ENCODE results near the gene TIMP2. TPM values are rescaled to one million over a fixed set of nuclear protein-coding genes. Genes with fewer than 3 reads are reported as not detected.
A peak's percentile ranks its signal among the peaks of the same experiment; 100 is the strongest.

TIMP2 gene
- total RNA-seq, 1 donor from 2014 or later, result 1,096 TPM

- Mint-ChIP-seq H3K36me3 (ENCODE audit: unreplicated experiment) (no peaks in the 10 kb centered on the region), H3K4me3 (ENCODE audit: unreplicated experiment) (no peak overlapping the region), H3K27ac (ENCODE audit: unreplicated experiment) (no peak overlapping the region), H3K27me3 (ENCODE audit: unreplicated experiment) (no peaks in the 10 kb centered on the region), H3K9me3 (ENCODE audit: unreplicated experiment) (no peaks in the 10 kb centered on the region), H3K4me1 (ENCODE audit: unreplicated experiment) (peaks cover 39% of the 10 kb centered on the region)
- no peak for DNase-seq (ENCODE audit: extremely low spot score, unreplicated experiment)
- TF ChIP-seq CTCF (IDR thresholded peaks at IDR 0.05), result no peak
Measured at GRCh38 chr17:78957128-78957527, 31.9 kb upstream of the TIMP2 start.

GRCh38 chr17:78956254-78956653 is 31.1 kb upstream of the TIMP2 start:
- H3K9me3 Mint-ChIP-seq (ENCODE audit: unreplicated experiment), result no peaks in the 10 kb centered on the region
- H3K36me3 Mint-ChIP-seq (ENCODE audit: unreplicated experiment), result no peaks in the 10 kb centered on the region
- H3K4me3 Mint-ChIP-seq (ENCODE audit: unreplicated experiment), result no peak overlapping the region
- TF ChIP-seq CTCF (IDR thresholded peaks at IDR 0.05), result no peak
- H3K27ac Mint-ChIP-seq (ENCODE audit: unreplicated experiment), result no peak overlapping the region
- no peak for DNase-seq (ENCODE audit: extremely low spot score, unreplicated experiment)
- peaks cover 39% of the 10 kb centered on the region for H3K4me1 Mint-ChIP-seq (ENCODE audit: unreplicated experiment)
- no peaks in the 10 kb centered on the region for H3K27me3 Mint-ChIP-seq (ENCODE audit: unreplicated experiment)

- Mint-ChIP-seq H3K27ac (ENCODE audit: unreplicated experiment) (no peak overlapping the region), H3K4me1 (ENCODE audit: unreplicated experiment) (peaks cover 40% of the 10 kb centered on the region), H3K4me3 (ENCODE audit: unreplicated experiment) (no peak overlapping the region), H3K36me3 (ENCODE audit: unreplicated experiment) (no peaks in the 10 kb centered on the region), H3K9me3 (ENCODE audit: unreplicated experiment) (no peaks in the 10 kb centered on the region), H3K27me3 (ENCODE audit: unreplicated experiment) (no peaks in the 10 kb centered on the region)
- no peak for DNase-seq (ENCODE audit: extremely low spot score, unreplicated experiment)
- no peak for TF ChIP-seq CTCF (IDR thresholded peaks at IDR 0.05)
Measured at GRCh38 chr17:78954684-78955083, 29.5 kb upstream of the TIMP2 start.

GRCh38 chr17:78953356-78954350 is 28.5 kb upstream of the TIMP2 start:
- no peak for TF ChIP-seq CTCF (IDR thresholded peaks at IDR 0.05)
- DNase-seq (ENCODE audit: extremely low spot score, unreplicated experiment), result no peak
- Mint-ChIP-seq H3K9me3 (ENCODE audit: unreplicated experiment) (no peaks in the 10 kb centered on the region), H3K36me3 (ENCODE audit: unreplicated experiment) (no peaks in the 10 kb centered on the region), H3K27me3 (ENCODE audit: unreplicated experiment) (no peaks in the 10 kb centered on the region), H3K4me1 (ENCODE audit: unreplicated experiment) (peaks cover 36% of the 10 kb centered on the region), H3K4me3 (ENCODE audit: unreplicated experiment) (no peak overlapping the region), H3K27ac (ENCODE audit: unreplicated experiment) (peak overlapping the region; percentile 41)

- Mint-ChIP-seq H3K9me3 (ENCODE audit: unreplicated experiment) (no peaks in the 10 kb centered on the region), H3K36me3 (ENCODE audit: unreplicated experiment) (no peaks in the 10 kb centered on the region), H3K27me3 (ENCODE audit: unreplicated experiment) (no peaks in the 10 kb centered on the region), H3K4me1 (ENCODE audit: unreplicated experiment) (peaks cover 35% of the 10 kb centered on the region), H3K27ac (ENCODE audit: unreplicated experiment) (peak overlapping the region; percentile 93), H3K4me3 (ENCODE audit: unreplicated experiment) (no peak overlapping the region)
- no peak for TF ChIP-seq CTCF (IDR thresholded peaks at IDR 0.05)
- DNase-seq (ENCODE audit: extremely low spot score, unreplicated experiment), result no peak
Measured at GRCh38 chr17:78952706-78953105, 27.5 kb upstream of the TIMP2 start.
